HL-60 (cell line): Measurements from ENCODE around the gene SARS2.
"Not testable (repeated sequence)": the region's sequence is repeated elsewhere in the genome, so short reads cannot be mapped to it uniquely, and the experiment has no call there.

Experiments used
- DNase-seq, 2 experiments: peaks; one replicate each; pipeline ENCODE4 v3.0.0-alpha.2; 2010 to 2020; ENCODE audit warnings: low read depth in 1 of 2, low spot score in 1 of 2
- H3K27ac ChIP-seq: fragments of 250-450 bp; sonication (Bioruptor Pico); replicated peaks from 2 replicates; pipeline ENCODE4 v1.5.1; 2020; ENCODE audit warnings: mild to moderate bottlenecking, moderate library complexity
- H3K27me3 ChIP-seq: fragments of 250-450 bp; sonication (Bioruptor Pico); 2 replicates; pipeline ENCODE4 v1.5.1; 2021; ENCODE audit warnings: mild to moderate bottlenecking, moderate library complexity; ENCODE audit not compliant: insufficient read depth, poor library complexity, severe bottlenecking
- H3K4me3 ChIP-seq: replicated peaks from 2 replicates; pipeline ENCODE4 v1.5.1; 2011; ENCODE audit warnings: mild to moderate bottlenecking, control low read depth, low read length; ENCODE audit not compliant: insufficient read depth
- GABPA ChIP-seq: IDR thresholded peaks from 2 replicates; pipeline ENCODE4 v1.6.1; 2012; ENCODE audit warnings: low read depth
- POLR2AphosphoS5 ChIP-seq: IDR thresholded peaks from 2 replicates; pipeline ENCODE4 v1.6.1; 2012; ENCODE audit warnings: low read depth
- SPI1 ChIP-seq: IDR thresholded peaks from 2 replicates; pipeline ENCODE4 v1.6.1; 2012; ENCODE audit warnings: low read depth, mild to moderate bottlenecking, borderline replicate concordance
- TF ChIP-seq, protein P1 (sequence below): IDR thresholded peaks from 2 replicates; pipeline ENCODE4 v1.6.1; 2012; ENCODE audit warnings: low read depth; ENCODE audit not compliant: insufficient replicate concordance
- TF ChIP-seq, protein P2 (sequence below): IDR thresholded peaks from one replicate; pipeline ENCODE4 v1.5.1; 2011; ENCODE audit warnings: low read length, control low read depth, inconsistent platforms; ENCODE audit not compliant: insufficient read depth

Gene SARS2

DNA sequence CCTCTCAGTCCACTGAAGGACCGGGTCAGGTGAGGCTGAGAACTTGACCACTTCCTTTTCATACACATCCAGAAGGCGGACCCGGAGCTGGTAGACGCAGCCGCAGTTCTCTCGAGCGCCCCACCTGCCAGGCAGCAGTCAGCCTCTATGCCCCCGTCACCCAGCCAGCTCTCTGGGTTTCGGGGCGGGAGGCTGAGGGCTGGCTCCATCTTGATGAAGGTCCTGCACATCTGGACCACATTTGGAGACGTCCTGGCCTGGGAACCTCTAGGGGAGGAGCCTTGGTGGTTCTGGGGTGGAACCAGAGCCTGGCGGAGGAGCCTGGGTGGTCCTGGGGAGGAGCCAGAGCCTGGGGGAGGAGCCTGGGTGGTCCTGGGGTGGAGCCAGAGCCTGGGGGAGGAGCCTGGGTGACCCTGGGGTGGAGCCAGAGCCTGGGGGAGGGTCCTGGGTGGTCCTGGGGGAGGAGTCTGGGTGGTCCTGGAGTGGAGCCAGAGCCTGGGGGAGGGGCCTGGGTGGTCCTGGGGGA lies 14.5 kb upstream of the SARS2 start:
- H3K4me3 ChIP-seq: no peak overlapping the region
- no peak for DNase-seq
- TF ChIP-seq GABPA: no peak
- TF ChIP-seq POLR2AphosphoS5: no peak
- TF ChIP-seq, protein P1, sequence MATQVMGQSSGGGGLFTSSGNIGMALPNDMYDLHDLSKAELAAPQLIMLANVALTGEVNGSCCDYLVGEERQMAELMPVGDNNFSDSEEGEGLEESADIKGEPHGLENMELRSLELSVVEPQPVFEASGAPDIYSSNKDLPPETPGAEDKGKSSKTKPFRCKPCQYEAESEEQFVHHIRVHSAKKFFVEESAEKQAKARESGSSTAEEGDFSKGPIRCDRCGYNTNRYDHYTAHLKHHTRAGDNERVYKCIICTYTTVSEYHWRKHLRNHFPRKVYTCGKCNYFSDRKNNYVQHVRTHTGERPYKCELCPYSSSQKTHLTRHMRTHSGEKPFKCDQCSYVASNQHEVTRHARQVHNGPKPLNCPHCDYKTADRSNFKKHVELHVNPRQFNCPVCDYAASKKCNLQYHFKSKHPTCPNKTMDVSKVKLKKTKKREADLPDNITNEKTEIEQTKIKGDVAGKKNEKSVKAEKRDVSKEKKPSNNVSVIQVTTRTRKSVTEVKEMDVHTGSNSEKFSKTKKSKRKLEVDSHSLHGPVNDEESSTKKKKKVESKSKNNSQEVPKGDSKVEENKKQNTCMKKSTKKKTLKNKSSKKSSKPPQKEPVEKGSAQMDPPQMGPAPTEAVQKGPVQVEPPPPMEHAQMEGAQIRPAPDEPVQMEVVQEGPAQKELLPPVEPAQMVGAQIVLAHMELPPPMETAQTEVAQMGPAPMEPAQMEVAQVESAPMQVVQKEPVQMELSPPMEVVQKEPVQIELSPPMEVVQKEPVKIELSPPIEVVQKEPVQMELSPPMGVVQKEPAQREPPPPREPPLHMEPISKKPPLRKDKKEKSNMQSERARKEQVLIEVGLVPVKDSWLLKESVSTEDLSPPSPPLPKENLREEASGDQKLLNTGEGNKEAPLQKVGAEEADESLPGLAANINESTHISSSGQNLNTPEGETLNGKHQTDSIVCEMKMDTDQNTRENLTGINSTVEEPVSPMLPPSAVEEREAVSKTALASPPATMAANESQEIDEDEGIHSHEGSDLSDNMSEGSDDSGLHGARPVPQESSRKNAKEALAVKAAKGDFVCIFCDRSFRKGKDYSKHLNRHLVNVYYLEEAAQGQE: no peak
- TF ChIP-seq, protein P2, sequence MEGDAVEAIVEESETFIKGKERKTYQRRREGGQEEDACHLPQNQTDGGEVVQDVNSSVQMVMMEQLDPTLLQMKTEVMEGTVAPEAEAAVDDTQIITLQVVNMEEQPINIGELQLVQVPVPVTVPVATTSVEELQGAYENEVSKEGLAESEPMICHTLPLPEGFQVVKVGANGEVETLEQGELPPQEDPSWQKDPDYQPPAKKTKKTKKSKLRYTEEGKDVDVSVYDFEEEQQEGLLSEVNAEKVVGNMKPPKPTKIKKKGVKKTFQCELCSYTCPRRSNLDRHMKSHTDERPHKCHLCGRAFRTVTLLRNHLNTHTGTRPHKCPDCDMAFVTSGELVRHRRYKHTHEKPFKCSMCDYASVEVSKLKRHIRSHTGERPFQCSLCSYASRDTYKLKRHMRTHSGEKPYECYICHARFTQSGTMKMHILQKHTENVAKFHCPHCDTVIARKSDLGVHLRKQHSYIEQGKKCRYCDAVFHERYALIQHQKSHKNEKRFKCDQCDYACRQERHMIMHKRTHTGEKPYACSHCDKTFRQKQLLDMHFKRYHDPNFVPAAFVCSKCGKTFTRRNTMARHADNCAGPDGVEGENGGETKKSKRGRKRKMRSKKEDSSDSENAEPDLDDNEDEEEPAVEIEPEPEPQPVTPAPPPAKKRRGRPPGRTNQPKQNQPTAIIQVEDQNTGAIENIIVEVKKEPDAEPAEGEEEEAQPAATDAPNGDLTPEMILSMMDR: no peak
- TF ChIP-seq SPI1: no peak

DNA sequence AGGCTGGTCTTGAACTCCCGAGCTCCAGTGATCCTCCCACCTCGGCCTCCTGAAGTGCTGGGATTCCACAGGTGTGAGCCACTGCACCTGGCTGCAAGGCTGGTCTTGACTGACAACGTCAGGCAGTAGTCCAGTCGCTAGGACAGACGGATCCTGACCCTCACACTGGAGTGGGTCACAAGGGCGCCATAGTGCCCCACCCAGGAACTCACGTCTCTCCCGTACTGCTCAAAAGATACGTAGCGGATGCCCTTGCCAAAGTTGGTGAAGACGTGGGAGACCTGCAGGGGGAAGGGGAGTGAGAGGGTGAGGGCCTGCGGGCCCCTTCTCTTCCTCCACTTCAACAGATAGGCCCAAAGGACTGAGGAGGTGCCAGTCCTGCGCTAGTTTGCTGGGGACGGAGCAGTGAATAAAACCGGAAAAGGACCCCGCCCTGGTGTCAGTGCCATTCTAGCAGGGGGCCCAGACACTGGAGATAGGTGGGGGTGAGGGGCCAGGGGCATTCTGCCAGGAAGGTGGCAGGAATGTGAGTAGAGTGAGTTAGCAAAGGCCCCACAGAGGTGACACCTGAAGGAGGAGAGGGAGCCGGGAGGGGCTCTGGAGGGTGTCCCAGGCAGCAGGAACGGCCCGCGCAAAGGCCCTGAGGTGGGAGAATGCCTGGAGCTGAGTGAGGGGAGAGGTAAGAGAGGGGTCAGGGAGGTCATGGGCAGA lies 12.1 kb upstream of the SARS2 start:
- Histone ChIP-seq H3K27me3 (peaks cover 2% of the 10 kb centered on the region), H3K4me3 (no peak overlapping the region)
- TF ChIP-seq, protein P2: no peak
- TF ChIP-seq POLR2AphosphoS5 (no peak), SPI1 (no peak), GABPA (no peak)
- TF ChIP-seq, protein P1: no peak

More for the DNA sequence above, 14.5 kb upstream of the SARS2 start:
- no peak overlapping the region for H3K27ac ChIP-seq
- H3K27me3 ChIP-seq: peaks cover 12% of the 10 kb centered on the region

DNA sequence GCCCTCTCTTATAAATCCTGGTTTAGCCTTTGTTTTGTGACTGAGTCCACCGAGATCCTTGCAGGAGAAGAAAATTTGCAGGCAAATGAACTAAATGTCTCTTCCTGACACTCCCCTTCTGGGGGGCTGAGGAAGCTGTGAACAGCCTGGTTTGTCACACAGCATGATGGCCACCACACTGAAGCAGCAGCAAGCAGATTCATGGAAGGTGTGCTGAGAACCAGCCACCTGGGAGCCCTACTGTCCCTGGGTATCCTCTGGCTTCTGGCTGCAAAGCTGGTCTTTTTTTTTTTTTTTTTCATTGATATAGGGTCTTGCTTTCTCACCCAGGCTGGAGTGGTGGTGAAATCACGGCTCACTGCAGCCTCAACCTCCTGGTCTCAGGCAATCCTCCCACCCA lies 11.4 kb upstream of the SARS2 start:
- TF ChIP-seq, protein P2: no peak
- TF ChIP-seq, protein P1: no peak
- no peak for TF ChIP-seq POLR2AphosphoS5
- TF ChIP-seq GABPA: no peak
- TF ChIP-seq SPI1: no peak

More for the DNA sequence above, 12.1 kb upstream of the SARS2 start:
- H3K27ac ChIP-seq: no peak overlapping the region
- DNase-seq: no peak

DNA sequence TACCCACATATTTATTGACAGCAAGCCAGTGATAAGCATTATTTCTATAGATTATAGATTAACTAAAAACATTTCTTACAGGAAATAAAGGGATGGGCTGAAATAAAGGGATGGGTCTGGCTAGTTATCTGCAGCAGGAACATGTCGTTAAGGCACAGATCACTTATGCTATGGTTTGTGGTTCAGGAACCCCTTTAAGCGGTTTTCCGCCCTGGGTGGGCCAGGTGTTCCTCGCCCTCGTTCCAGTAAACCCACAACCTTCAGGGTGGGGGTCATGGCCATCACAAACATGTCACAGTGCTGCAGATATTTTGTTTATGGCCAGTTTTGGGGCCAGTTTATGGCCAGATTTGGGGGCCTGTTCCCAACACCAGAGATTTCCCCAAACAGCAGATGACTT lies 10.9 kb upstream of the SARS2 start:
- H3K27me3 ChIP-seq, H3K27ac ChIP-seq, DNase-seq, H3K4me3 ChIP-seq: not testable (repeated sequence)

More for the DNA sequence above, 11.4 kb upstream of the SARS2 start:
- Histone ChIP-seq H3K27me3 (no peaks in the 10 kb centered on the region), H3K27ac (no peak overlapping the region), H3K4me3 (no peak overlapping the region)
- no peak for DNase-seq
